ENCODE data around the gene LRMDA. TPM values are rescaled to one million over a fixed set of nuclear protein-coding genes. Genes with fewer than 3 reads are reported as not detected.

LRMDA gene
- total and polyA plus RNA-seq, 2 of the 4 experiments (the other 2 are of a cell fraction): 0.07 TPM; not detected in 1

- TF ChIP-seq SMC3 (IDR thresholded peaks at IDR 0.05; ENCODE audit: low read depth, low read length): no peak
Measured at GRCh38 chr10:75883081-75884072, 452.0 kb downstream of the LRMDA start (continued).

- ChIA-PET POLR2A (ENCODE audit: unreplicated experiment) (no interaction called here), CTCF (no interaction called here)
- no peak overlapping the region for H3K4ac ChIP-seq (ENCODE audit: low read depth, low read length)
- no peaks in the 10 kb centered on the region for H3K9me3 ChIP-seq (ENCODE audit: control insufficient read depth, insufficient read depth, low read length)
- H2AFZ ChIP-seq (replicated peaks; ENCODE audit: low read length, poor library complexity): no peak overlapping the region
- no peak overlapping the region for H2BK15ac ChIP-seq (ENCODE audit: low read depth, low read length)
- no peak overlapping the region for H3K18ac ChIP-seq (ENCODE audit: low read depth, low read length)
- H4K8ac ChIP-seq (ENCODE audit: low read depth in 2 of 2, low read length in 2 of 2): no peak overlapping the region
- no peaks in the 10 kb centered on the region for H3K4me1 ChIP-seq (ENCODE audit: control insufficient read depth, insufficient read depth, low read length)
- no peak overlapping the region for H3K56ac ChIP-seq (ENCODE audit: extremely low read depth, insufficient read depth, low read length)
- dilution Hi-C loops (cut with HindIII; ENCODE audit: low sequenced_read_pairs, unreplicated experiment) (no loop called here), in situ Hi-C loops (cut with MboI; ENCODE audit: low sequenced_read_pairs) (no loop called here), intact Hi-C loops (cut with micrococcal nuclease) (no loop called here)
- H2BK20ac ChIP-seq (ENCODE audit: low read depth, low read length): no peak overlapping the region
- H3K79me1 ChIP-seq (ENCODE audit: low read depth in 1 of 2, low read length in 2 of 2): no peaks in the 10 kb centered on the region
- H3K23ac ChIP-seq (ENCODE audit: low read depth, low read length): no peak overlapping the region
- ATAC-seq (ENCODE audit: low read depth) (no peak), DNase-seq (no peak)
- no peak overlapping the region for H4K5ac ChIP-seq (ENCODE audit: low read depth, low read length)
- 62% methylated on average over 3 of the region's 5 CpGs; no CpG with 5 or more reads in 1 of the 2 experiments for WGBS, 2 experiments (ENCODE audit: extremely low coverage in 2 of 2, insufficient read length in 1 of 2)
- H3K27ac ChIP-seq (ENCODE audit: insufficient read depth, low read length): no peak overlapping the region
- H4K91ac ChIP-seq (ENCODE audit: insufficient read depth, low read depth, low read length): no peak overlapping the region
- no peak overlapping the region for H3K9ac ChIP-seq (ENCODE audit: low read depth, low read length)
- H2AK9ac ChIP-seq (replicated peaks; ENCODE audit: low read depth, low read length, poor library complexity): no peak overlapping the region
- no peaks in the 10 kb centered on the region for H3K9me1 ChIP-seq (ENCODE audit: insufficient read depth, low read length)
- H3K14ac ChIP-seq (replicated peaks; ENCODE audit: low read depth, low read length): no peak overlapping the region
- no peak overlapping the region for H3K4me2 ChIP-seq (ENCODE audit: low read depth, low read length)
- H3K4me3 ChIP-seq (ENCODE audit: insufficient read depth, low read depth, low read length): no peak overlapping the region
- BruUV-seq (replicated peaks): no TSS peak
- no peak overlapping the region for H2BK120ac ChIP-seq (ENCODE audit: low read depth, low read length)
- H2AK5ac ChIP-seq (ENCODE audit: low read depth, low read length): no peak overlapping the region
- H3K27me3 ChIP-seq (ENCODE audit: control insufficient read depth, insufficient read depth, low read length): peaks cover 3% of the 10 kb centered on the region; the same call in 1 of the 2 replicates
- H2BK5ac ChIP-seq (ENCODE audit: low read depth, low read length, poor library complexity, severe bottlenecking): no peak overlapping the region
- no peaks in the 10 kb centered on the region for H3K36me3 ChIP-seq (ENCODE audit: control insufficient read depth, insufficient read depth, low read length)
- H4K20me1 ChIP-seq (ENCODE audit: insufficient read depth, low read length): no peaks in the 10 kb centered on the region
- TF ChIP-seq CHD1 (IDR thresholded peaks at IDR 0.05; ENCODE audit: low read depth, low read length) (no peak), USF2 (IDR thresholded peaks at IDR 0.05; ENCODE audit: low read depth, low read length) (no peak), CTCF (conservative IDR thresholded peaks at IDR 0.05; ENCODE audit: low read depth, low read length) (no peak), CEBPB (IDR thresholded peaks at IDR 0.05; ENCODE audit: low read depth, low read length) (no peak), MAZ (IDR thresholded peaks at IDR 0.05; ENCODE audit: borderline replicate concordance, low read depth, low read length) (no peak), FOS (IDR thresholded peaks at IDR 0.05; ENCODE audit: low read depth, low read length) (no peak), ELK1 (IDR thresholded peaks at IDR 0.05; ENCODE audit: borderline replicate concordance, low read depth, low read length) (no peak), SMC3 (IDR thresholded peaks at IDR 0.05; ENCODE audit: low read depth, low read length) (no peak), MXI1 (IDR thresholded peaks at IDR 0.05; ENCODE audit: borderline replicate concordance, low read depth, low read length) (no peak), POLR2A (IDR thresholded peaks at IDR 0.05; ENCODE audit: low read depth, low read length) (no peak)
Measured at GRCh38 chr10:75884808-75885207, 453.4 kb downstream of the LRMDA start.

Data from IMR-90 (cell line).